OCI-LY7 (cell line): Measurements from ENCODE around the gene SND1.

Source experiments
- EZH2phosphoT487 ChIP-seq: fragments of 200-600 bp; sonication (generic); IDR thresholded peaks from 2 replicates; pipeline ENCODE4 v1.6.1; 2018; ENCODE audit warnings: low read depth, borderline replicate concordance, mild to moderate bottlenecking, mixed run types, antibody characterized with exemption, low read length, moderate library complexity, mixed read lengths
- TF ChIP-seq, protein P1 (sequence below): fragments of 200-600 bp; sonication (generic); conservative IDR thresholded peaks from 2 replicates; pipeline ENCODE4 v1.5.1; 2014; ENCODE audit warnings: mild to moderate bottlenecking, antibody characterized with exemption, low read length, moderate library complexity, mixed read lengths

DNA sequence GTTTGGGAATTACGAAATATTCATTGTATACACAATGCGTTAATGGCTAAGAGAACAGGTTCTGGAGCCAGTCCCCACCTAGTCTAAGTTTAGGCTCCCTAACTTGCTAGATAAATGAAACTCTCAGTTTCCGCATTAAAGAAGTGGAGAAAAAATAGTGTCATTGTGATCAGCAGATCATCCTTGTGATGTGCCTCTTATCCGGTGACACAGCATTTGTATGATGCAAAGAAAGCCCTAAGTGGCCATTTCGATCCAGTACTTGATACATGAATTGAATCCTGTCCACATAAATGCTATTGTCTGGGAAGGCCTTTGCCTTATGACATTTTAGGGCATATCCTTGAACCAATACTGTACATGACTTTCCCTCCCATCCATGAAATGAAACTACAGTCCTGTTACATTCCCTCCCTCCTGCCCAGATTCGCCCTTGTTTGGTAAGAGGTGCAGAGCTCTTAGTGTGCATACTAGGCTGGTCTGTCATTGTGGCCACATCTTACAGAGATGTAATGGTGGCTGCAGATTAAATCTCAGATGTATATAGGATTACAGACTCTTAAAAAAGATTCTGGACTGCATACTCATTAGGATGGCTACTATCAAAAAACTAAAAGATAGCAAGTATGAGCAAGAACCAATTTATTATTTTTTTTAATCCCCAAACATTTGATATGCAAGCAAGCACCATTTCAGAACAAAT, 298.4 kb downstream of the SND1 start:
- TF ChIP-seq EZH2phosphoT487: no peak
- TF ChIP-seq, protein P1, sequence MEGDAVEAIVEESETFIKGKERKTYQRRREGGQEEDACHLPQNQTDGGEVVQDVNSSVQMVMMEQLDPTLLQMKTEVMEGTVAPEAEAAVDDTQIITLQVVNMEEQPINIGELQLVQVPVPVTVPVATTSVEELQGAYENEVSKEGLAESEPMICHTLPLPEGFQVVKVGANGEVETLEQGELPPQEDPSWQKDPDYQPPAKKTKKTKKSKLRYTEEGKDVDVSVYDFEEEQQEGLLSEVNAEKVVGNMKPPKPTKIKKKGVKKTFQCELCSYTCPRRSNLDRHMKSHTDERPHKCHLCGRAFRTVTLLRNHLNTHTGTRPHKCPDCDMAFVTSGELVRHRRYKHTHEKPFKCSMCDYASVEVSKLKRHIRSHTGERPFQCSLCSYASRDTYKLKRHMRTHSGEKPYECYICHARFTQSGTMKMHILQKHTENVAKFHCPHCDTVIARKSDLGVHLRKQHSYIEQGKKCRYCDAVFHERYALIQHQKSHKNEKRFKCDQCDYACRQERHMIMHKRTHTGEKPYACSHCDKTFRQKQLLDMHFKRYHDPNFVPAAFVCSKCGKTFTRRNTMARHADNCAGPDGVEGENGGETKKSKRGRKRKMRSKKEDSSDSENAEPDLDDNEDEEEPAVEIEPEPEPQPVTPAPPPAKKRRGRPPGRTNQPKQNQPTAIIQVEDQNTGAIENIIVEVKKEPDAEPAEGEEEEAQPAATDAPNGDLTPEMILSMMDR: no peak
